Retinal pigment epithelial cell (primary cell): ENCODE data around the gene SPESP1.

Experiments used
- DNase-seq: peaks from one replicate; pipeline ENCODE4 v3.0.0-alpha.2; 2010; ENCODE audit warnings: low read depth
- H3K4me3 ChIP-seq: 2 replicates; pipeline ENCODE4 v1.5.1; 2011; ENCODE audit warnings: mild to moderate bottlenecking, low read length, control low read depth, moderate library complexity
- CTCF ChIP-seq: conservative IDR thresholded peaks from 2 replicates; pipeline ENCODE4 v1.5.1; 2011; ENCODE audit warnings: low read depth, low read length, control low read depth, inconsistent platforms

The SPESP1 gene

GRCh38 chr15:68985361-68985891, 55.1 kb downstream of the SPESP1 start:
- H3K4me3 ChIP-seq, result no peak overlapping the region
- DNase-seq, result no peak
- no peak for TF ChIP-seq CTCF

GRCh38 chr15:68986322-68986721, 56.0 kb downstream of the SPESP1 start:
- no peak overlapping the region for H3K4me3 ChIP-seq
- TF ChIP-seq CTCF, result no peak
- DNase-seq, result no peak

- no peak overlapping the region for H3K4me3 ChIP-seq
- TF ChIP-seq CTCF, result no peak
- no peak for DNase-seq
Measured at GRCh38 chr15:68987120-68987519, 56.8 kb downstream of the SPESP1 start.

GRCh38 chr15:68987676-68988075, 57.4 kb downstream of the SPESP1 start:
- no peak for DNase-seq
- no peak overlapping the region for H3K4me3 ChIP-seq
- TF ChIP-seq CTCF, result no peak

GRCh38 chr15:68989541-68990230, 59.4 kb downstream of the SPESP1 start:
- H3K4me3 ChIP-seq, result no peak overlapping the region
- TF ChIP-seq CTCF, result no peak
- DNase-seq, result no peak

- no peak for DNase-seq
- no peak for TF ChIP-seq CTCF
- H3K4me3 ChIP-seq, result no peak overlapping the region
Measured at GRCh38 chr15:68990231-68990991, 60.1 kb downstream of the SPESP1 start.

GRCh38 chr15:68990992-68991500, 60.7 kb downstream of the SPESP1 start:
- no peak overlapping the region for H3K4me3 ChIP-seq
- no peak for TF ChIP-seq CTCF
- no peak for DNase-seq
